HG03060 (cell line): Measurements from ENCODE around the gene KRT77.

Source experiments
- ATAC-seq: cut with Tn5 transposase; IDR thresholded peaks from one replicate; pipeline ENCODE4 v1.9.1; 2021; ENCODE audit warnings: low read depth, moderate number of reproducible peaks; ENCODE audit not compliant: unreplicated experiment

KRT77 gene

DNA sequence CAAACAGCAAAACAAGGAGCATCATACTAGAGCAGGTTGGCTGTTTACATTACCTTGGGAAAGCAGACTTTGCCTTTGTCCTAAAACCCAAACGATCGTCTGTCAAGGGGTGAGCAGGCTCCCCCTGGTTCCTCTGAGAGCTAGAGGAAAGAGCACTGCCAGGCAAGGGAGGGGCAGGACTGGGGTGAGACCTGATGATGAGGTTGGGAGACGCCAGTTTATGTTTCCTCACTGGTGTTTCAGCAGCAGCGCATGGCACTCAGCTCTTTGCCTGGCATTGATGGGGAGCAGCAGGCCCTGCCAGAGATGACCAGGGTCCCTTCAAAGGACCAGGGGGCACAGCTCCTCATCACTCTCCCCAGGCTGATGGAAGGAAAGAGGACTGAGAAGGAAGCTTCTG lies 43.4 kb downstream of the KRT77 start:
- no peak for ATAC-seq

GRCh38 chr12:52659395-52659794 lies 43.9 kb downstream of the KRT77 start:
- ATAC-seq = no peak

DNA sequence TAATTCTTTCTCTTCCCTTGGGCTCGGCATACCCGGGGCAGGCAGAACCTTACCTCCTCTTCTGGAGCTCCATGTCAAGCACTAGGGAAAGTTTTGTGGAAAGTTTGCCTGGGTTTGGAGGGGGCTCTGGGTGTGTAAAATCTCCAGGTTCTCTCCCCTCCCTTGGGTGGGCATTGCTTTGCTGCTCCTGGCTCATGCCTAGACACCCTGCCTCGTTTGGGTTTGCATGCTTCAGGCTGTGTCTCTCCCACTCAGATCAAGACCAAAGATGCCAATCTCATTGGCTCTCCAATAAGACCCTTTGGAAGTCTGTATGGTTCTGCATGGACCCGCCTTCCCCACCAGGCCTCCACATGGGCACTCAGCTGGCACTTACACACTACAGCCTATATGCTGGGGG lies 45.1 kb downstream of the KRT77 start:
- ATAC-seq = no peak

DNA sequence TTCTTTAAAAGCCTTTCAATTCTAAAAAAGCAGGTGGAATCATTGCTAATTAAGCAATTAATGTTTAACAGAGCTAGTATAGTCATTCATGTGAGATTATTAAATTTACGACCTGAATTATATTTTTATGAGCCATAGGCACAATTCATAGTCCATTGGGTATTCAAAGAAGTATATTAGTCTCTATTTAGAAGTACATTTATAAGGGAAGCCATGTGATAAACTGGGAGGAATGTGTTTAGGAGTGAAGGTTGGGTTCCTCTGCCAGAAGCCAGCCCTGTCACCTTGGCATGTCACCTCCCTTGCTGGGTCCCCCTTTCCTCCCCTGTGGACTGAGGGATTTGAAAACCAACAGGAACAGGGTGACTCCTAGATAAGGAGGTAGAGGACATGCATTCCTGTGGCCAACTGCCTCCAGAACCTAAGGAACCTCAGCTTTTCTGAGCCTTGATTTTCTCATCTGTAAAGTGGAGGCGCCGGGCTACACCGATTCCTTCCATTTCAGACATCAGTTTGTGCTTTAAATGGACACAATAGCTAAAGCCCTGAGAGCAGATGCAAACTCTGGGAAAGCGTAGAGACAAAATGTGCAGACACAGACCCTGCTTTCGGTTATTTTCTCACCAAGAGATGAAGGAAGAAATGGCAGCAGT lies 45.9 kb downstream of the KRT77 start:
- ATAC-seq = no peak

DNA sequence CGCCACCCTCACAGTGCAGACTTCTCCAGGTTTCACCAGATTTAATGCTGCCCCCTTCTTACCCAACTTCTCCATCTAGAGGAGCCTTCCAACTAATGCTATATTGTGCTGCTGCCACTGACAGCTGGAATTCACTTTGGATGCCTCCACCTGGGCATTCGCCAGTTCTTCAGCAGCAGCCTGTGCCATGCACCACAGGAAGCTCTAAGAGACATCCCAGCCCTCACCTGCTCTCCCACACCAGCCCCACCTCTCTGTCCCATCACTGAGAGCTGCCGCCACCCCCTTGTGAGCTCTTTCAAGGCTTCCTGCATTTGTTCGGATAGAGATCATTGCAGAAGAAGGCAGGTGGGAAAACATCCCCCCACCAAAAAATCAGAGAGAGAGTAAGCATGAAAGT lies 46.7 kb downstream of the KRT77 start:
- no peak for ATAC-seq

DNA sequence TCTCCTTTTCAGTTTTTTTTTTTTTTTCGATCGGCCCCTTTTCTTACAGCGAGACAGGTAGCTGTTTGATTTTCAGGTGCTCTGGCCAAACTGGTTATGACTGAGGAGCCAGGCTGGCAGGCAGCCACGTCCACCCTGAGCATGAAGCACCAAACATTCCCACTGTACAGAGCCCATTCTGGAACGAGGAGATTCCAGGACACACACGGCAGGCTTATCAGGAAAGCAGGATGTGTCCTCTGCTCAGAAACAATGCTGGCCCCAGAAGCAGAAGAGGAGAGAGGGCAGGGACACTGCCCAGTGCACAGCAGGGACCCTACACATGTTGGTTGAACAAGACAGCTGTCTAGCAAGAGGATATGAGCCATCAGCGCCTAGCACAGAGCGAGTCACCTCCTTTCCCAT lies 47.6 kb downstream of the KRT77 start:
- ATAC-seq = no peak

DNA sequence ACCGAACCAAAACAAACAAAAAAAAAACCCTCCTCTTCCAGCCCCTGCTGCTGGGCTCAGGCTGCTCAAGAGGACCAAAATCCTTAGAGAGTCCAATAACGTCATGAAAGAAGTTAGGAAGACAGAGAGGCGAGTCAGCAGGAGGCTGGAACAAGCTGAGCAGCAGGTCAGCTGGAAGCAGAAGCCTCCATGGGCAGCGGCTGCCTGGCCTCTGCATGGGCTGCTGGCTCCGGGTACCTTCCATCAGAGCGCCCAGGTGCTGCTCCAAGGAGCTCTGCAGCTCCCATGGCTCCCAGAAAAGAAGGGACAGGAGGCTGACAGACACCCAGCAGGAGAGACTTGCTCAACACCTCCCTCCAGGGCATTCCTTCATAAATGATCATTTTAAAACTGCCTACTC lies 48.1 kb downstream of the KRT77 start:
- ATAC-seq = no peak

GRCh38 chr12:52651726-52652261 lies 51.5 kb downstream of the KRT77 start, which contains the start of gene KRT2:
KRT2 (minus strand) TSS chr12:52652211; CDS start chr12:52652142, 69 bp downstream.
- no peak for ATAC-seq

DNA sequence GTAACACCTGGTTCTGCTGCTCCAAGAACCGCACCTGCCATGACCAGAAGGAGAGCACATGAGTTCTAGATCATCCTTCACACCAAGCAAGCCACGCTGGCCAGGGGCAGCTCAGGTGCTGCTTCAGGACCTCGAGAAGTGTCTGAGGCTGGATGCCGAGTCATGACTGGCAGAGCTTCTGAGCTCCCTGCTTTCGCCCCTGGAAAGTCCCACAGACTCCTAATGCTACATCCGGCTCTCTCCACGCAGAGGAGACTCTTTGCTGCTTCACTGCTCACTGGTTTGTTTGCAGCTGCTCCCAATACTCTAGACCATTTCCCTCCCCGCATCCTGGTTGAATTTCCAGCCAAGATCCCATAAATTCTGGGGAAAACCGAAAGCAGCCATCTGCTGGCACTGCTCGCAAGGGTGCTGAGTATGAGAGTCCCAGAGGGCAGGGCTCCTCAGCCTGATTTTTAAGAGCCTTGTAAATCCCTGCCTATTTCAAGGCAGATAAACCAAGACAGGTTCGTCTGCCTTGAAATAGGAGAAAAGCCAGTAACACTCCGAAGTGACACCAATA lies 52.7 kb downstream of the KRT77 start:
- ATAC-seq = no peak

DNA sequence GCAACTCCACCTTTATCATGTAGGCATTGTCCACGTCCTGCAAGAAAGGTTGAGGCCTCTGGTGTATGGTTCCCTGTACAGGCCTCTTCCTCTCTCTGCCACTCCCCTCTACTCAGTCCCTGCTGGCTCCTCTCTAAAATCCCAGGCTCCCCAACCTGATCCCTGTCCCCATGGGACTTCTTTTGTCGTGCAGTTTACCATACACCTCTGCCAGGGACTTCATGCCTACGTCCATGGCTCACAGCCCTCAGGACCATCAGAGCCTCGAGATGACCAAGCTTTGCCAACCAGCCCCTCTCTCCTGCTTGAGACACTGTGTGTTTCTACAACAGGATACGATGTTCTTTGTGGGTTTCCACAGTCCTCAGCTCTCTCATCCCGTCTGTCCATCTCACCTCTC lies 54.3 kb downstream of the KRT77 start:
- no peak for ATAC-seq

GRCh38 chr12:52648012-52648550 lies 55.2 kb downstream of the KRT77 start:
- ATAC-seq = no peak

GRCh38 chr12:52647601-52648000 lies 55.7 kb downstream of the KRT77 start:
- ATAC-seq = no peak

DNA sequence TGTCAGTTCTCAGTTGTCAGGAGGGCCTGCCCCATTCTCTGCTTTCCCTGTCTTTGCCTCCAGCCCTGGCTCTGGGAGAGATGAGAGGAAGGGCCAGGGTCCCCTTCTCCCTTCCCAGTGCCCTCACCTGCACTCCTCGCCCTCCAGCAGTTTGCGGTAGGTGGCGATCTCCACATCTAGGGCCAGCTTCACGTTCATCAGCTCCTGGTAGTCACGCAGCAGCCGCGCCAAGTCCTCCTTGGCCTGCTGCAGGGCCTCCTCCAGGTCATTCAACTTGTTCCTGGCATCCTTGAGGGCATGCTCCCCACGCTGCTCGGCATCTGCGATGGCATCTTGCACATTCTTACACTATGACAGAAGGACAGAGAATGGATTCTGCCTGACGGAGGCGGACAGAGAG lies 56.7 kb downstream of the KRT77 start:
- no peak for ATAC-seq

DNA sequence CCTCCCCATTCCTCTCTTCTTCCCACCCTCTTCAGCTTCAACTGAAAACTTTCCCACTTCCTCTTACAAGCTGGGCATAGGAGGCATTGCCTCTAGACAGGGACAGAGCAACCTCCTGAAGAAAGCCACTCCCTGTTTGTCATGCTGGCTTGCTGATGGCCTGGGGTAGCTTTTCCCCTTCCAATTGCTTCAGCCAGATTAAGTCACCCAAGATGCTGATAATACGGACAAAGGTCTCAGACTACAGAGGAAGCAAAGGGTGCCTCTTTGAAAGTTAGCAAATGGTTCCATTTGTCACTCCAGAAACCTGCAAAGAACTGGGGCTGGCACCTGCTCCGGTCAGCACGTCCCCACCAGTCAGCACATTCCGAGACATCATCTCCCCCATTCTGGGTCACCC lies 57.3 kb downstream of the KRT77 start:
- no peak for ATAC-seq

DNA sequence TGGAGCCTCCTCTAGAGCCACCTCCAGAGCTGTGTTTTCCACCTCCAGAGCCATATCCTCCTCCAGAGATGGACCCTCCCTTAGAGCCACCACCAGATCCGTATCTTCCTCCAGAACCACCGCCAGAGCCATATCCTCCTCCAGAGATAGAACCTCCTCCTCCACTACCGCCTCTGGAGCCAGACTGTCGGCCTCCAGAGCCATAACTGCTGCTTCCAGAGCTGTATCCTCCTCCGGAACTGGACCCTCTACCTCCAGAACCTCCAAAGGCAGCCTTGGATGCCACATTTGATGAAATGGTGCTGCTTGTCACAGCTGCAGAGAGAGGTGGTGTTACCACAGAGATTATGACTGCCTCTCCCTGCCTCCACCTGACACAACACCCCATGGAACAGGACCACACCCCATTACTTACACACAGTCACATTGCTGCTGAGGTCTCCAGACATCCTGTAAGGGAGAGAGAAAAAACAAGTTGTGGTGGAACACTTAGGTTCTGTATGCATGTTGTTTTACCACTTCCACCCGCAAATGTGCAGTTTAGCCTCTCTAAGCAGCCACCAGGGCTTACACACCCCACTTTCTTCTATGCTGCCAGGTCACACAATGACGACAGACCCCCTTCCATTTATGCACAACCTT lies 58.1 kb downstream of the KRT77 start:
- ATAC-seq = no peak

GRCh38 chr12:52644078-52644415 lies 59.3 kb downstream of the KRT77 start:
- no peak for ATAC-seq

GRCh38 chr12:52643233-52644077 lies 59.9 kb downstream of the KRT77 start:
- no peak for ATAC-seq

- ATAC-seq = no peak
Measured at GRCh38 chr12:52641468-52641867, 61.9 kb downstream of the KRT77 start.
